ENCODE results near the gene CD209. TPM values are rescaled to one million over a fixed set of nuclear protein-coding genes. Genes with fewer than 3 reads are reported as not detected.

CD209 gene
- total and polyA plus RNA-seq, 2 experiments from 2014 or later, result not detected

DNA sequence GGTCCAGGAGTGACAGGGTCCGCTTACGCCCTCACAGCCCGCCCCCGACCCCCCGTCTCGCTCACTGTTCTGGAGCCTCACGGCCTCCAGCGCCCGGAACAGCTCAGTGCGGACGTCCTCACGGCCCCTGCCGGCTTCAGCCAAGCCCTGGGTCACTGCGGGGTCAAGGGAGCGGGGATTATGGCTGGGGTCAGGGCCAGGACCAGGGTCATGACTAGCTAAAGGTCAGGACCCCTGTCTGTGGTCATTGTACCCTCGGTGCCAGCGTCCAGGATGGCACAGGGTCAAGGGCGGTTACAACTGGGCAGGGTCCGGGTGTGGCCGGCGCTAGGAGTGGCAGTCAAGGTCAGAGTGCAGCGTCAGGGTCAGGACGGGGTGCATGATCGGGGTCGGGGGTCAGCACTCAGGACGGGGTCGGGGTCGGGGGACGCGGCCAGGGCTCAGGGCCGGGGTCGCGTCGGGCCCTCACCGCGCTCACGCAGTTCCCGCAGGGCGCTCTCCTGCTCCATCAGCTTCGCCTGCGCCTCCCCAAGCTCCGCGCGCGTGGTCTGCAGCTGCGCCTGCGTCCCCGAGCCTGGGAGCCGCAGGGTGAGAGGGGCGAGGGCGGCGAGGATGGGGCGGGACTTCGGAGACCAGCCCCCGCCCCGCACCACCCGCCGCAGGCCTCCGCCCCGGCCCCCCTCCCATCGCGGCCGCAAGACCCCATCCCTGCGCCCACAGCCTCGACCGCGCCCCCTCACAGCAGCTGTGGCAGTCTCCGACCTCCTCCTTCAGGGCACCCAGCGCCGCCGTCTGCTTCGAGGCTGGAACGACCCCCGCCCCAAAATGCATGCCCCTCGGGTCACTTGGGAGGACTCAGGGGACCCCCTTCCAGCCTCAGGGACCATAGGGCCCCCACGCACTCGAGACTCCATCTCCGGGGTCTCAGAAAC is 16.8 kb downstream of the CD209 start:
- peaks cover 64% of the 10 kb centered on the region for H3K27me3 ChIP-seq (replicated peaks; ENCODE audit: insufficient read depth)
- DNase-seq, result no peak
- H3K36me3 ChIP-seq (ENCODE audit: low read depth), result no peaks in the 10 kb centered on the region
- WGBS, 2 experiments (ENCODE audit: low coverage in 1 of 2, low lambda C conversion rate in 2 of 2, missing lambda C conversion rate in 2 of 2), result 2 to 4% methylated on average over 15 to 66 of the region's 78 CpGs
- no peak overlapping the region for H3K27ac ChIP-seq
- TF ChIP-seq EZH2 (IDR thresholded peaks at IDR 0.05; ENCODE audit: insufficient read depth, poor library complexity, severe bottlenecking), result no peak
- TF ChIP-seq EZH2phosphoT487 (IDR thresholded peaks at IDR 0.05; ENCODE audit: insufficient read depth, low read depth), result no peak
- H3K4me2 ChIP-seq (ENCODE audit: unreplicated experiment), result no peak overlapping the region
- no peak overlapping the region for H2AFZ ChIP-seq
- H3F3A ChIP-seq (ENCODE audit: insufficient read depth), result no peaks in the 10 kb centered on the region
- no peaks in the 10 kb centered on the region for H3K9me2 ChIP-seq (ENCODE audit: insufficient read depth)
- H3K4me1 ChIP-seq (ENCODE audit: insufficient read depth), result no peaks in the 10 kb centered on the region
- no peaks in the 10 kb centered on the region for H3K79me2 ChIP-seq (ENCODE audit: insufficient read depth)
- in situ Hi-C loops (cut with MboI), result no loop called here
- H3K9ac ChIP-seq, result no peak overlapping the region
- H3K4me3 ChIP-seq, result no peak overlapping the region
- no peaks in the 10 kb centered on the region for H3K9me3 ChIP-seq (ENCODE audit: low read depth)
- H4K20me1 ChIP-seq (ENCODE audit: insufficient read depth), result no peaks in the 10 kb centered on the region

DNA sequence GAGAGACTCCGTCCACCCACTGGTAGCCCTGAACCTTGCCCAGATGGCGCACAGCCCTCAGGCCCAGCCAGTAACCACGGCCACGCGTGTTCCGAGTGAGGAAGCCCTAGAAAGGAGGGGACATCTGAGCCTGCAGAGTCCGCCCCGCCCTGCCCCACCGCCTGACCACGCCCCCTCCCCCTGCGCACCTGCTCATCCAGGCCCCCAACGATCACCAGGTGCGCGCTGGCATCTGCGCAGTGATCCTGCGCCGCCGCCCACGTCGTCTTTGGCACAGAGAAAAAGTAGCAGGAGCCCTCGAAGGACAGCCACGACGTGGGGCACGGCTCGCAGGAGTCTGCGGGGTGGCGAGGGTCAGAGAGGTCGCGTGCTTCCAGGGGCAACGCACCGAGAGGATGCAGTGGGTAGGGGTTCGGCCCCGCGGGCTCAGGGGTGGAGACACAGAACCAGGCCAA is 17.5 kb downstream of the CD209 start:
- DNase-seq, result no peak
- Histone ChIP-seq H3K36me3 (ENCODE audit: low read depth) (no peaks in the 10 kb centered on the region), H3K27ac (no peak overlapping the region), H3K4me3 (no peak overlapping the region), H3F3A (ENCODE audit: insufficient read depth) (no peaks in the 10 kb centered on the region), H3K4me2 (ENCODE audit: unreplicated experiment) (no peak overlapping the region), H3K4me1 (ENCODE audit: insufficient read depth) (no peaks in the 10 kb centered on the region), H3K9me3 (ENCODE audit: low read depth) (no peaks in the 10 kb centered on the region), H3K9me2 (ENCODE audit: insufficient read depth) (no peaks in the 10 kb centered on the region), H3K9ac (no peak overlapping the region), H3K27me3 (replicated peaks; ENCODE audit: insufficient read depth) (peaks cover 57% of the 10 kb centered on the region), H4K20me1 (ENCODE audit: insufficient read depth) (no peaks in the 10 kb centered on the region), H3K79me2 (ENCODE audit: insufficient read depth) (no peaks in the 10 kb centered on the region), H2AFZ (no peak overlapping the region)
- WGBS, 2 experiments (ENCODE audit: low coverage in 1 of 2, low lambda C conversion rate in 2 of 2, missing lambda C conversion rate in 2 of 2), result 3 to 4% methylated on average over 28 to 34 of the region's 34 CpGs
- TF ChIP-seq EZH2 (IDR thresholded peaks at IDR 0.05; ENCODE audit: insufficient read depth, poor library complexity, severe bottlenecking) (no peak), EZH2phosphoT487 (IDR thresholded peaks at IDR 0.05; ENCODE audit: insufficient read depth, low read depth) (no peak)
- in situ Hi-C loops (cut with MboI), result no loop called here

DNA sequence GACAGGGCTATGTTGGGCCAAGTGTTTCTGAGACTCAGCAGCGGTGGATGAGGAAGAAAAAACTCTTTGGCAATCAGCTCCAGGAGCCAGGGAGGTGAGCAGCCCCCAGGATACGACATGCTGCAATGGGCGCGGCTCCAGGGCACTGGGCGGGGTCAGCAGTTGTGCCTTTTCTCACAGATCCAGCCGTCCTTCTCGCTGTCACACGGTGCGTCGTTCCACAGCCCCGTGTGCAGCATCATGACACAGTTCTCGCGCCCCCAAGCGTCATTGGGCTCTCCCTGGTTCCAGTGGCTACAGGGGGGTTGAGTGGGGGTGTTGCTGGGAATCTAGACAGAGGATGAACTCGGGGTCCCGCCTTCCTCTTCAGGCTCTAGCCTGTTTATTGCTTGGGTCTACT is 18.1 kb downstream of the CD209 start:
- Histone ChIP-seq H2AFZ (no peak overlapping the region), H3K4me2 (ENCODE audit: unreplicated experiment) (no peak overlapping the region), H3K36me3 (ENCODE audit: low read depth) (no peaks in the 10 kb centered on the region), H3K4me1 (ENCODE audit: insufficient read depth) (no peaks in the 10 kb centered on the region), H3K9ac (no peak overlapping the region), H3K4me3 (no peak overlapping the region), H3K79me2 (ENCODE audit: insufficient read depth) (no peaks in the 10 kb centered on the region), H3K9me3 (ENCODE audit: low read depth) (no peaks in the 10 kb centered on the region), H3K27me3 (replicated peaks; ENCODE audit: insufficient read depth) (peaks cover 57% of the 10 kb centered on the region), H3K27ac (no peak overlapping the region), H4K20me1 (ENCODE audit: insufficient read depth) (no peaks in the 10 kb centered on the region), H3F3A (ENCODE audit: insufficient read depth) (no peaks in the 10 kb centered on the region), H3K9me2 (ENCODE audit: insufficient read depth) (no peaks in the 10 kb centered on the region)
- in situ Hi-C loops (cut with MboI), result no loop called here
- 12 to 13% methylated on average over 16 of the region's 16 CpGs for WGBS, 2 experiments (ENCODE audit: low coverage in 1 of 2, low lambda C conversion rate in 2 of 2, missing lambda C conversion rate in 2 of 2)
- TF ChIP-seq EZH2phosphoT487 (IDR thresholded peaks at IDR 0.05; ENCODE audit: insufficient read depth, low read depth) (no peak), EZH2 (IDR thresholded peaks at IDR 0.05; ENCODE audit: insufficient read depth, poor library complexity, severe bottlenecking) (no peak)
- no peak for DNase-seq

DNA sequence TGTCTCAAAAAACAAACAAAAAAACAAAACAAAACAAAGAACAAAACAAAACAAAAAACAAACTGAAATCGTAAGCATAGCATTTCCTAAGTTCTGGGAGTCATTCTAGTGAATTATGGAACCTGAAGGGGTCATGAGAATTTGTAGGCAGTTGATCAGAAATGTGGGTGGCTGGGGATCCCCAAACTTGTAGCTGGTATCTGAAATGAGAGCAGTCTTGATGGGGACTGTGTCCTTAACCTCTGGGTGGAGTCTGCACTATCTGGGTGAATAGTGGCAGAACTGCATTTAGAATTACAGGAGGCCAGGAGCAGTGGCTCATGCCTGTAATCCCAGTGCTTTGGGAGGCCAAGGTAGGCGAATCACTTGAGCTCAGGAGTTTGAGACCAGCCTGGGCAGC is 21.5 kb downstream of the CD209 start:
- no peak overlapping the region for H2AFZ ChIP-seq
- H3K27ac ChIP-seq, result no peak overlapping the region
- no peaks in the 10 kb centered on the region for H3K9me3 ChIP-seq (ENCODE audit: low read depth)
- no peaks in the 10 kb centered on the region for H3K79me2 ChIP-seq (ENCODE audit: insufficient read depth)
- DNase-seq, result no peak
- WGBS, 2 experiments (ENCODE audit: low coverage in 1 of 2, low lambda C conversion rate in 2 of 2, missing lambda C conversion rate in 2 of 2), result 12 to 18% methylated on average over 2 of the region's 2 CpGs
- H3K27me3 ChIP-seq (replicated peaks; ENCODE audit: insufficient read depth), result peaks cover 42% of the 10 kb centered on the region
- no peak overlapping the region for H3K9ac ChIP-seq
- no peak overlapping the region for H3K4me2 ChIP-seq (ENCODE audit: unreplicated experiment)
- no peaks in the 10 kb centered on the region for H3K4me1 ChIP-seq (ENCODE audit: insufficient read depth)
- no peaks in the 10 kb centered on the region for H3F3A ChIP-seq (ENCODE audit: insufficient read depth)
- in situ Hi-C loops (cut with MboI), result no loop called here
- no peak for TF ChIP-seq EZH2phosphoT487 (IDR thresholded peaks at IDR 0.05; ENCODE audit: insufficient read depth, low read depth)
- TF ChIP-seq EZH2 (IDR thresholded peaks at IDR 0.05; ENCODE audit: insufficient read depth, poor library complexity, severe bottlenecking), result no peak
- H3K9me2 ChIP-seq (ENCODE audit: insufficient read depth), result no peaks in the 10 kb centered on the region
- no peak overlapping the region for H3K4me3 ChIP-seq
- H4K20me1 ChIP-seq (ENCODE audit: insufficient read depth), result no peaks in the 10 kb centered on the region
- H3K36me3 ChIP-seq (ENCODE audit: low read depth), result no peaks in the 10 kb centered on the region

Data from GM23248 (cell line).